GM13976 (cell line): ENCODE measurements around the gene NRM.
A peak's percentile ranks its signal among the peaks of the same experiment; 100 is the strongest.

Source experiments
- DNase-seq: peaks from one replicate; pipeline ENCODE4 v3.0.0; 2012; ENCODE audit warnings: low spot score
- CTCF ChIP-seq: IDR thresholded peaks from 2 replicates; pipeline ENCODE4 v1.5.1; 2012; ENCODE audit warnings: borderline replicate concordance, mild to moderate bottlenecking; ENCODE audit not compliant: insufficient read depth; ENCODE audit errors: extremely low read depth, missing control alignments, control extremely low read depth
- in situ Hi-C: fragments of 300-500 bp; cut with MboI; formaldehyde crosslinking; loops from one replicate; pipeline ENCODE4 v1.12.0; 2022; ENCODE audit warnings: low sequenced_read_pairs, mixed read lengths, inconsistent platforms; ENCODE audit not compliant: unreplicated experiment

NRM gene

GRCh38 chr6:30655743-30656094 lies 35.1 kb downstream of the NRM start:
- no peak for DNase-seq
- in situ Hi-C loops = no loop called here
- TF ChIP-seq CTCF = no peak

- DNase-seq = no peak
- no peak for TF ChIP-seq CTCF
- in situ Hi-C loops = no loop called here
Observed at GRCh38 chr6:30654798-30655742, 35.7 kb downstream of the NRM start.

- no peak for TF ChIP-seq CTCF
- in situ Hi-C loops = no loop called here
Observed at GRCh38 chr6:30651143-30651542, 39.6 kb downstream of the NRM start.

GRCh38 chr6:30647242-30648116 lies 43.3 kb downstream of the NRM start:
- DNase-seq = peak; percentile 87
- no peak for TF ChIP-seq CTCF
- in situ Hi-C loops = no loop called here

More at GRCh38 chr6:30651143-30651542, 39.6 kb downstream of the NRM start:
- DNase-seq = no peak

- no peak for TF ChIP-seq CTCF
- DNase-seq = peak; percentile 99
- in situ Hi-C loops = no loop called here
Observed at GRCh38 chr6:30646450-30647241, 44.1 kb downstream of the NRM start, which contains the start of gene C6orf136. Gene C6orf136, plus strand, starts transcription at chr6:30647133. Its CDS starts 99 bp downstream, at chr6:30647232.

GRCh38 chr6:30645989-30646388 lies 44.8 kb downstream of the NRM start:
- DNase-seq = no peak
- no peak for TF ChIP-seq CTCF
- in situ Hi-C loops = no loop called here
